ENCODE measurements around the gene GRIN3B.
"Not testable (repeated sequence)": the region's sequence is repeated elsewhere in the genome, so short reads cannot be mapped to it uniquely, and the experiment has no call there.

GRIN3B gene, protein sequence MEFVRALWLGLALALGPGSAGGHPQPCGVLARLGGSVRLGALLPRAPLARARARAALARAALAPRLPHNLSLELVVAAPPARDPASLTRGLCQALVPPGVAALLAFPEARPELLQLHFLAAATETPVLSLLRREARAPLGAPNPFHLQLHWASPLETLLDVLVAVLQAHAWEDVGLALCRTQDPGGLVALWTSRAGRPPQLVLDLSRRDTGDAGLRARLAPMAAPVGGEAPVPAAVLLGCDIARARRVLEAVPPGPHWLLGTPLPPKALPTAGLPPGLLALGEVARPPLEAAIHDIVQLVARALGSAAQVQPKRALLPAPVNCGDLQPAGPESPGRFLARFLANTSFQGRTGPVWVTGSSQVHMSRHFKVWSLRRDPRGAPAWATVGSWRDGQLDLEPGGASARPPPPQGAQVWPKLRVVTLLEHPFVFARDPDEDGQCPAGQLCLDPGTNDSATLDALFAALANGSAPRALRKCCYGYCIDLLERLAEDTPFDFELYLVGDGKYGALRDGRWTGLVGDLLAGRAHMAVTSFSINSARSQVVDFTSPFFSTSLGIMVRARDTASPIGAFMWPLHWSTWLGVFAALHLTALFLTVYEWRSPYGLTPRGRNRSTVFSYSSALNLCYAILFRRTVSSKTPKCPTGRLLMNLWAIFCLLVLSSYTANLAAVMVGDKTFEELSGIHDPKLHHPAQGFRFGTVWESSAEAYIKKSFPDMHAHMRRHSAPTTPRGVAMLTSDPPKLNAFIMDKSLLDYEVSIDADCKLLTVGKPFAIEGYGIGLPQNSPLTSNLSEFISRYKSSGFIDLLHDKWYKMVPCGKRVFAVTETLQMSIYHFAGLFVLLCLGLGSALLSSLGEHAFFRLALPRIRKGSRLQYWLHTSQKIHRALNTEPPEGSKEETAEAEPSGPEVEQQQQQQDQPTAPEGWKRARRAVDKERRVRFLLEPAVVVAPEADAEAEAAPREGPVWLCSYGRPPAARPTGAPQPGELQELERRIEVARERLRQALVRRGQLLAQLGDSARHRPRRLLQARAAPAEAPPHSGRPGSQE

GRCh38 chr19:1000095-1000494, at the start of gene GRIN3B:
GRIN3B (plus strand) TSS chr19:1000419; CDS start chr19:1000438, 19 bp downstream.
- peak; percentile 17 for DNase-seq (ENCODE audit: low spot score)

DNA sequence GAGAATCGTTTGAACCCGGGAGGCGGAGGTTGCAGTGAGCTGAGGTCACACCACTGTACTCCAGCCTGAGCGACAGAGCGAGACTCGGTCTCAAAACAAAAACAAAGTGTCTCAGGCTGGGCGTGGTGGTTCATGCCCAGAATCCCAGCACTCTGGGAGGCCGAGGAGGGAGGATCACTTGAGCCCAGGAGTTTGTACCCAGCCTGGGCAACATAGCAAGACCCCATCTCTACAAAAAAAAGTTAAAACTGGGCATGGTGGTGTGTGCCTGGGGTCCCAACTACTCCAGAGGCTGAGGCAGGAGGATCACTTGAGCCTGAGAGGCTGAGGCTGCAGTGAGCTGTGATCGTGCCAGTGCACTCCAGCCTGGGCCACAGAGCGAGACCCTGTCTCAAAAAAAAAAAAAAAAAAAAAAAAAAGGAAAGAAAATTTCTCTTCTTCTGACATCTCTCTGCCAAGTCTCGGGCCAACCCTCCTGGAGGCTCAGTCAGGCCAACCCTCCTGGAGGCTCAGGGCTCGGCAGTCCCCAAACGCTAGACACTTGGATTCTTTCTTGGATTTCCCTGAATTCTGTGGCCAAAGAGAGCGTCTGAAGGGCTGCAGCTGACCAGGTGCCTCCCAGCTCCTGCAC, 48.1 kb upstream of the GRIN3B start:
- DNase-seq (ENCODE audit: low spot score), result no peak

DNA sequence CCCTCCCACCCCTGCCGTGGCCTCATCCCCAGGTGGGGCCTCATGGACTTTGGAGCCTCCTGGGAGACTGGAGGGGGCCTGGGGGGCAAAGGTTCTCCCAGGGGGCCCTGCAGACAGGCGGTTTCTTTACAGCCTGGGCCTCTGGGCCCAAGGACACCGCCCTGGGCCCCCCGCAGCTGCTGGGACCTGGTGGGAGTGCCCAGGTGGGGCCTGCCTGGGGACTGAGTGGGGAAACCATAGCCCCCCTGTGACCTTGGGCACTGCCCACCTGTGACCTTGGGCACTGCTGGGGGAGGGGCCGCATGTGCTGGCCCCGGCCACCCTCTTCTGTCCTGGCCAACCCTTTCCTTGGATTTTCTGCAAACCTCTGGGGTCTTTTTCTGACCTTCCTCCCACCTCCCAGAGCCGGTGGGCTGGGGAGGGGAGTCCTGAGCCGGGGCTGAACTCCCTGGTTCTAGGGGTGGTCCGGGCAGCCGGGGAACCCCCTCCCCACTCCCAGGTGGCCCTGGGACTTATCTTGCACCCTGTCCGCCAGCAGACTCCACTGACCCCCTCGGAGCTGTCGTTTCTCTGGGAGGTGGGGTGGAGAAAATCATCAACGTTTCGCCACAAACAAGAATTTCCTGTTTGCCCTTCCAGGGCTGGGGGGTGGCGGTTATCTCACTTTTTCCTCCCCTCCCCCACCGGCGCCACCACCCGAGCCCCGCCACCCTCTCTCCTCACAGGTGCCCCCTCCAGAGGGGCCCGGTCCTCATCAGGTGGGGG, 47.4 kb upstream of the GRIN3B start:
- DNase-seq (ENCODE audit: low spot score), result no peak

GRCh38 chr19:953445-954271, 46.6 kb upstream of the GRIN3B start:
- DNase-seq (ENCODE audit: low spot score), result no peak

GRCh38 chr19:954272-954671, 45.9 kb upstream of the GRIN3B start:
- no peak for DNase-seq (ENCODE audit: low spot score)

GRCh38 chr19:954672-955494, 45.3 kb upstream of the GRIN3B start:
- no peak for DNase-seq (ENCODE audit: low spot score)

GRCh38 chr19:955803-956765, 44.1 kb upstream of the GRIN3B start:
- DNase-seq (ENCODE audit: low spot score), result no peak

DNA sequence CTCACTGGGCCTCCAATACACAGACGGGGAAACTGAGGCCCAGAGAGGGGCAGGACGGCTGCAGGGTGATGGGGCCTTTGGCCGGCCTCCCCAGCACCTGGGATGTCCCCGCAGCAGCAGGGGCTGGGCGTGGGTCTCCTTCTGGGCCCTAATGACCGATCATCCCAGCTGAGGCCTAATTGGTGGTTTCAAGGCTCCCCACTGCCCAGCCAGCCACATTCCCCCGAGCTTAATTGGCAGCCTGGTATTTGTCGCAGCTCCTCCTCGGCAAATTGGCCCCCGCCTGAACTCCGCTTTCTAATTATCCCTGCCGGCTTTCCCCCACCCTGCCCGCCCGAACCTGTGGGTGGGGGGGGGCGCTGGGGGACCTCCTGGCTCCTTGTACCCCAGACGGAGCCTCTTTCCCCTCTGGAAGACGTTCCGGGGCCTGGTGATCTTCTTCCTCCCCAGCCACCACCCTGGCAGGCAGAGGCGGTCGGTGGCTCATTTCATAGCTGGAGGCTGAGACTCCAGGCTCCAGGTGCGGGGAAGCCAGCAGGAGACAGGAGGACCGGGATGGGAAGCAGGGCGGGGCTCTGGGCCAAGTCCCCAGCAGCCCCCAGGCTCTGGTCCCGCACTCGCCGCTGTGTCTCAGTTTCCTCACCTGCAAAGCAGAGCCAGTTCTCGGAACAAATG, 43.3 kb upstream of the GRIN3B start:
- no peak for DNase-seq (ENCODE audit: low spot score)

DNA sequence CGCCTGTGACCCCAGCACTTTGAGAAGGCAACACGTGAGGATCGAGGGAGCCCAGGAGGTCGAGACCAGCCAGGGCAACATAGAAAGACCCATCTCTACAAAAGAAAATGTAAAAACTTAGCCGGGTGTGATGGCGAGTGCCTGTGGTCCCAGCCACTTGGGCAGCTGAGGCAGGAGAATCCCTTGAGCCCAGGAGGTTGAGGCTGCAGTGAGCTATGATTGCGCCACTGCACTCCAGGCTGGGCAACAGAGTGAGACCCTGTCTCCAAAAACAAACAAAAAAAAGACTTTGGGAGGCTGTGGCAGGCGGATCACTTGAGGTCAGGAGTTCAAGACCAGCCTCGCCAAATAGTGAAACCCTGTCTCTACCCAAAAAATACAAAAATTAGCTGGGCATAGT, 42.6 kb upstream of the GRIN3B start:
- DNase-seq (ENCODE audit: low spot score), result not testable (repeated sequence)

GRCh38 chr19:958967-959855, 41.0 kb upstream of the GRIN3B start:
- no peak for DNase-seq (ENCODE audit: low spot score)

GRCh38 chr19:960020-960419, 40.2 kb upstream of the GRIN3B start:
- DNase-seq (ENCODE audit: low spot score), result no peak

- no peak for DNase-seq (ENCODE audit: low spot score)
Observed at GRCh38 chr19:960601-960938, 39.6 kb upstream of the GRIN3B start.

DNA sequence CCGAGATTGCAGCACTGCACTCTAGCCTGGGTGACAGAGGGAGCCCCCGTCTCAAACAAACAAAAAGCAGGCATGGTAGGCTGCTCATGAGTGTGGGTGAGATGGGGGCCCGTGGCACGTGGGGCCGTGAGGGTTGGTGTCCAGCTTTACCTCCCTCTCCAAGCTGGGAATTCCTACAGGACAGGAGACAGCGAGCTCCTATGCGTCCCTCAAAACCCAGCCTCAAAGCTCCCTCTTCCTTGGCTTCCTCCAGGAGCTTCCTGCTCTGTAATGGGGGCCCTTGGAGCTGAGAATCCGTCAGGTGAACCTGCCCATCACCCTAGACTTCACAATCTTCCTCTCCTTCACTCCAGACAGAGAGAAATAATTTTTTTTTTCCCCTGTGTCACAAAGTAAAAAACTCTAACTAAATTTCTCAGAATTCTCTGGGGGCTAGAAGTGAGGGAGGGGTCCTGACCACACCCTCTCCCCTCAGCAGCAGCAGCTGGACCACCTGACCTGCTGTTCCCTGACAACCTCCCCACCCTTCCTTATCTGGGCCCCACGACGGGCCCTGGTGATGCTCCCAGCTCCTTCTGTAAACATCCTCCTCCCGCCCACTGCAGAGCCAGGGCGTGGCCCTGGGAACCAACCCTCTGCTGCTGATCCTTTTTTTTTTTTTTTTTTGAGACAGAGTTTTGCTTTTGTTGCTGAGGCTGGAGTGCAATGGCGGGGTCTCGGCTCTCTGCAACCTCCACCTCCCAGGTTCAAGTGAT, 38.2 kb upstream of the GRIN3B start:
- peak; percentile 87 for DNase-seq (ENCODE audit: low spot score)

GRCh38 chr19:962683-963400, 37.4 kb upstream of the GRIN3B start:
- DNase-seq (ENCODE audit: low spot score), result no peak

GRCh38 chr19:963486-963951, 36.7 kb upstream of the GRIN3B start:
- no peak for DNase-seq (ENCODE audit: low spot score)

All from hematopoietic multipotent progenitor cell treated with erythropoietin and hydrocortisone succinate and interleukin-3 and kit ligand, for 17 days (in vitro differentiated cells).